Prostate gland (tissue), 2 donors: Measurements from ENCODE around the gene TOX3.

Experiments used
- CTCF ChIP-seq, 4 experiments: fragments of 200-600 bp in 2 of 4; fragments of 450-650 bp in 2 of 4; sonication (generic) in 2 of 4; IDR thresholded peaks; 1 replicate in 3 of 4; 2 replicates in 1 of 4; pipeline ENCODE4 v1.5.1; 2016 to 2019; ENCODE audit warnings: antibody characterized with exemption in 4 of 4, mild to moderate bottlenecking in 2 of 4, moderate library complexity in 2 of 4
- POLR2AphosphoS5 ChIP-seq: sonication (generic); formaldehyde crosslinking; IDR thresholded peaks from one replicate; pipeline ENCODE4 v1.6.1; 2017; ENCODE audit warnings: antibody characterized with exemption

GRCh38 chr16:52398021-52398420 lies 148.9 kb downstream of the TOX3 start:
- no peak for TF ChIP-seq CTCF (IDR thresholded peaks at IDR 0.05)
- no peak for TF ChIP-seq POLR2AphosphoS5
